T-cell (primary cell): ENCODE data around the gene TMEM219. TPM values are rescaled to one million over a fixed set of nuclear protein-coding genes. Genes with fewer than 3 reads are reported as not detected.

Experiments
- ATAC-seq, 4 experiments: fragments of 200-7000 bp in 3 of 4; fragments of 150-1000 bp in 1 of 4; cut with Tn5 transposase; replicated peaks in 1 of 4; 1 replicate in 3 of 4; 2 replicates in 1 of 4; pipeline ENCODE4 v1.10.0; 2021; ENCODE audit warnings: moderate library complexity in 3 of 4, mild to moderate bottlenecking in 2 of 4, moderate number of reproducible peaks in 1 of 4
- CTCF ChIA-PET, 2 donors: fragments of 300-600 bp; sonication (Branson Sonifier 250); formaldehyde crosslinking; loops; one replicate each; lab custom pipeline; 2022; ENCODE audit warnings: antibody characterized with exemption in 2 of 2; lab: Charles Lee
- POLR2A ChIA-PET, 2 donors: fragments of 300-600 bp; sonication (Branson Sonifier 250); formaldehyde crosslinking; loops; one replicate each; lab custom pipeline; 2022; ENCODE audit warnings: antibody characterized with exemption in 2 of 2; lab: Charles Lee
- DNase-seq, 35 experiments: peaks; one replicate each; pipeline versions ENCODE4 v3.0.0 to v3.0.0-alpha.2; 2013 to 2023
- H3K27ac ChIP-seq: one replicate; pipeline ENCODE4 v1.5.1; 2013; ENCODE audit warnings: low read length
- H3K27me3 ChIP-seq, 2 experiments: replicated peaks in 1 of 2; 1 replicate in 1 of 2; 2 replicates in 1 of 2; pipeline versions ENCODE4 v1.6.1 to v1.7.0; 2013; ENCODE audit warnings: low read length in 1 of 2, mixed read lengths in 1 of 2; ENCODE audit not compliant: control insufficient read depth in 2 of 2, insufficient read depth in 2 of 2; ENCODE audit errors: extremely low read depth in 1 of 2
- H3K36me3 ChIP-seq, 2 donors: 1 replicate in 1 of 2; 2 replicates in 1 of 2; pipeline versions ENCODE4 v1.6.1 to v1.7.0; 2013; ENCODE audit warnings: low read length in 1 of 2; ENCODE audit not compliant: control insufficient read depth in 2 of 2, insufficient read depth in 1 of 2; ENCODE audit errors: extremely low read depth in 1 of 2
- H3K4me1 ChIP-seq, 2 experiments: 1 replicate in 1 of 2; 2 replicates in 1 of 2; pipeline versions ENCODE4 v1.6.1 to v1.7.0; 2013; ENCODE audit warnings: low read length in 2 of 2, mixed read lengths in 1 of 2; ENCODE audit not compliant: insufficient read depth in 2 of 2, control insufficient read depth in 1 of 2; ENCODE audit errors: extremely low read depth in 1 of 2
- H3K4me3 ChIP-seq, 2 donors: 1 replicate in 1 of 2; 2 replicates in 1 of 2; pipeline versions ENCODE4 v1.5.1 to v1.7.0; 2013; ENCODE audit warnings: mild to moderate bottlenecking in 2 of 2, low read length in 1 of 2, moderate library complexity in 1 of 2; ENCODE audit not compliant: control insufficient read depth in 1 of 2; ENCODE audit errors: extremely low read depth in 1 of 2
- H3K9me3 ChIP-seq: 2 replicates; pipeline ENCODE4 v1.7.0; 2013
- H3K27ac Mint-ChIP-seq, 2 donors: one replicate each; pipeline ENCODE4 v1.8.0; 2020 to 2021; ENCODE audit warnings: mild to moderate bottlenecking in 2 of 2, mixed read lengths in 2 of 2
- H3K27me3 Mint-ChIP-seq, 2 donors: one replicate each; pipeline ENCODE4 v1.8.0; 2021 to 2022; ENCODE audit warnings: mixed read lengths in 2 of 2
- H3K36me3 Mint-ChIP-seq: one replicate; pipeline ENCODE4 v1.8.0; 2021; ENCODE audit warnings: mixed read lengths
- H3K4me1 Mint-ChIP-seq, 3 donors: one replicate each; pipeline ENCODE4 v1.8.0; 2020 to 2022; ENCODE audit warnings: mixed read lengths in 3 of 3, mild to moderate bottlenecking in 1 of 3
- H3K4me3 Mint-ChIP-seq, 3 donors: one replicate each; pipeline ENCODE4 v1.8.0; 2020 to 2022; ENCODE audit warnings: mild to moderate bottlenecking in 3 of 3, mixed read lengths in 3 of 3, moderate library complexity in 3 of 3
- H3K9me3 Mint-ChIP-seq, 3 donors: one replicate each; pipeline ENCODE4 v1.8.0; 2020 to 2022; ENCODE audit warnings: mixed read lengths in 3 of 3
- WGBS: methylation state at CpG from one replicate; pipeline ENCODE4 v1.1.5; 2013; ENCODE audit warnings: missing lambda C conversion rate; ENCODE audit not compliant: insufficient coverage; 5-methylcytosine and 5-hydroxymethylcytosine counted together
- total RNA-seq, 35 experiments: library from RNA in 6 of 35; stranded (reverse) in 6 of 35; fragments of 120-200 nt in 1 of 35; gene quantifications; one replicate each; pipeline versions ENCODE4 v1.2.1 to v1.2.4 and lab custom pipeline; 2013 to 2026

The TMEM219 gene
- total RNA-seq, 5 donors from 2014 or later (not counting 1 experiment from before 2014, with no cell fraction given) = 66.7 to 93.9 (median 80.4) TPM

DNA sequence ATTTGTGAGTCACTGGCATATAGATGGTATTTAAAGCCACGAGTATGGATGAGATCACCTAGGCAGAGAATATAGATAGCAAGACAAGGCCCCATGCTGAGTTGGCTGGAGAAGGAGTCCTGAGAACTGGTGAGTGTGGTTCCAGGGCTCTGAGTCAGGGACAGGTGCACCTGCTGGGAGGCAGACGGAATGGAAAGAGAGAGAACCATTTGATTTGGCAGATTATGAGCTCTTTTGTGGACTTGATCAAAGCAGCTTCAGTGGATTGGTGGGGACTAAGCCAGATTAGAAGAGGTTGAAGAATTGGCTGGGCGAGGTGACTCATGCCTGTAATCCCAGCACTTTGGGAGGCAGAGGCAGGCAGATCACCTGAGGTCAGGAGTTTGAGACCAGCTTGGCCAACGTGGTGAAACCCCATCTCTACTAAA, 56.9 kb downstream of the TMEM219 start:
- H3K4me3 Mint-ChIP-seq = peak overlapping the region in 1 of 3 donors; percentile 9
- 53% methylated on average over 2 of the region's 4 CpGs for WGBS
- no peak overlapping the region for H3K27ac Mint-ChIP-seq
- no peaks in the 10 kb centered on the region for H3K9me3 ChIP-seq
- ATAC-seq (no peak), DNase-seq (no peak)
- H3K36me3 Mint-ChIP-seq = no peaks in the 10 kb centered on the region
- no peaks in the 10 kb centered on the region for H3K27me3 Mint-ChIP-seq
- CTCF ChIA-PET = no interaction called here
- no peaks in the 10 kb centered on the region for H3K36me3 ChIP-seq
- peaks cover 6 to 11% (median 9%) of the 10 kb centered on the region in 3 donors for H3K4me1 Mint-ChIP-seq
- H3K4me3 ChIP-seq = no peak overlapping the region
- H3K9me3 Mint-ChIP-seq = no peaks in the 10 kb centered on the region
- no peak overlapping the region for H3K27ac ChIP-seq
- POLR2A ChIA-PET = no interaction called here
- peaks cover 4 to 13% of the 10 kb centered on the region in 2 experiments for H3K4me1 ChIP-seq
- H3K27me3 ChIP-seq = peaks cover 0 to 23% of the 10 kb centered on the region in 2 experiments

Other genes with a start within 250 kb of the TMEM219 start
- 100 to 1,000 TPM; 122 to 194 (median 142) TPM for gene C16orf54, start 216.1 kb upstream of the TMEM219 start, total RNA-seq
- under 1 TPM in 2 of 5 donors, not detected in 3; 0.09 to 0.15 TPM for gene ZG16, start 183.8 kb upstream of the TMEM219 start, total RNA-seq
- 10 to 100 TPM; 84.1 to 95.2 (median 84.9) TPM for gene KIF22, start 171.3 kb upstream of the TMEM219 start, total RNA-seq
- gene MAZ, start 155.6 kb upstream of the TMEM219 start, total RNA-seq = 100 to 1,000 TPM; 240 to 326 (median 305) TPM
- 1 to 10 TPM; 2.4 to 7.9 (median 4.4) TPM for gene PRRT2, start 149.9 kb upstream of the TMEM219 start, total RNA-seq
- 10 to 100 TPM; 16.0 to 47.2 (median 40.6) TPM for gene PAGR1, start 145.9 kb upstream of the TMEM219 start, total RNA-seq
- gene MVP, start 141.6 kb upstream of the TMEM219 start, total RNA-seq = 100 to 1,000 TPM; 140 to 173 (median 158) TPM
- 10 to 100 TPM; 37.1 to 87.0 (median 79.7) TPM for gene CDIPT, start 98.9 kb upstream of the TMEM219 start, total RNA-seq
- under 1 TPM in 3 of 5 donors, not detected in 2; 0.16 to 0.82 (median 0.47) TPM for gene SEZ6L2, start 62.5 kb upstream of the TMEM219 start, total RNA-seq
- not detected for gene ASPHD1, start 61.6 kb upstream of the TMEM219 start, total RNA-seq
- gene KCTD13, start 35.9 kb upstream of the TMEM219 start, total RNA-seq = 10 to 100 TPM; 48.4 to 87.3 (median 79.1) TPM
- 10 to 100 TPM; 26.1 to 58.3 (median 55.9) TPM for gene TAOK2, start 11.8 kb downstream of the TMEM219 start, total RNA-seq
- 10 to 100 TPM; 15.0 to 22.8 (median 20.3) TPM for gene HIRIP3, start 33.5 kb downstream of the TMEM219 start, total RNA-seq
- gene INO80E, start 34.2 kb downstream of the TMEM219 start, total RNA-seq = 100 to 1,000 TPM in 3 of 5 donors, 10 to 100 TPM in 2; 84.8 to 152 (median 128) TPM
- gene DOC2A, start 48.9 kb downstream of the TMEM219 start, total RNA-seq = under 1 TPM in 4 of 5 donors, not detected in 1; 0.15 to 0.38 (median 0.26) TPM
- gene C16orf92, start 61.1 kb downstream of the TMEM219 start, total RNA-seq = not detected
- under 1 TPM in 3 of 5 donors, not detected in 2; 0.25 to 0.32 (median 0.25) TPM for gene TLCD3B, start 69.2 kb downstream of the TMEM219 start, total RNA-seq
- gene ALDOA, start 103.7 kb downstream of the TMEM219 start, total RNA-seq = 100 to 1,000 TPM; 367 to 715 (median 567) TPM
- 100 to 1,000 TPM in 2 of 5 donors, 10 to 100 TPM in 3; 71.2 to 110 (median 97.9) TPM for gene PPP4C, start 113.9 kb downstream of the TMEM219 start, total RNA-seq
- gene TBX6, start 129.8 kb downstream of the TMEM219 start, total RNA-seq = 1 to 10 TPM; 1.4 to 2.0 (median 1.5) TPM
- gene YPEL3, start 134.1 kb downstream of the TMEM219 start, total RNA-seq = 100 to 1,000 TPM; 105 to 277 (median 226) TPM
- 10 to 100 TPM; 11.1 to 27.2 (median 22.1) TPM for gene GDPD3, start 151.5 kb downstream of the TMEM219 start, total RNA-seq
- 10 to 100 TPM; 55.5 to 76.0 (median 63.2) TPM for gene MAPK3, start 161.1 kb downstream of the TMEM219 start, total RNA-seq
- 1,000 to 10,000 TPM in 2 of 5 donors, 100 to 1,000 TPM in 3; 708 to 1,286 (median 987) TPM for gene CORO1A, start 221.5 kb downstream of the TMEM219 start, total RNA-seq
- 100 to 1,000 TPM in 3 of 5 donors, 10 to 100 TPM in 2; 47.0 to 115 (median 100) TPM for gene BOLA2B, start 231.6 kb downstream of the TMEM219 start, total RNA-seq
- gene SLX1A, start 231.8 kb downstream of the TMEM219 start, total RNA-seq = 100 to 1,000 TPM in 2 of 5 donors, 10 to 100 TPM in 3; 31.6 to 114 (median 86.4) TPM
- gene SULT1A3, start 237.2 kb downstream of the TMEM219 start, total RNA-seq = 10 to 100 TPM; 25.8 to 42.6 (median 30.8) TPM